CD4-positive, CD25-positive, alpha-beta regulatory T cell (primary cell): ENCODE measurements around the gene LYPD6B. TPM values are rescaled to one million over a fixed set of nuclear protein-coding genes. Genes with fewer than 3 reads are reported as not detected.

ENCODE experiments used
- ATAC-seq, 2 donors: fragments of 150-1000 bp; cut with Tn5 transposase; one replicate each; pipeline ENCODE4 v1.10.0; 2021; ENCODE audit warnings: low read depth in 2 of 2, moderate number of reproducible peaks in 2 of 2, moderate library complexity in 1 of 2
- DNase-seq, 3 donors: peaks; one replicate each; pipeline versions ENCODE4 v3.0.0 to v3.0.0-alpha.2; 2012 to 2022; ENCODE audit warnings: mixed read lengths in 1 of 3
- H3K27ac ChIP-seq: one replicate; pipeline ENCODE4 v1.7.0; 2013; ENCODE audit warnings: mild to moderate bottlenecking, low read length; ENCODE audit not compliant: insufficient read depth, poor library complexity, severe bottlenecking
- H3K27me3 ChIP-seq: one replicate; pipeline ENCODE4 v1.7.0; 2013; ENCODE audit warnings: low read length; ENCODE audit not compliant: control insufficient read depth, insufficient read depth
- H3K36me3 ChIP-seq: one replicate; pipeline ENCODE4 v1.7.0; 2013; ENCODE audit warnings: mild to moderate bottlenecking, low read length, moderate library complexity; ENCODE audit not compliant: control insufficient read depth, insufficient read depth
- H3K4me1 ChIP-seq: 2 replicates; pipeline ENCODE4 v1.7.0; 2013; ENCODE audit warnings: mild to moderate bottlenecking, low read length; ENCODE audit not compliant: insufficient read depth, control insufficient read depth, poor library complexity, severe bottlenecking
- H3K4me3 ChIP-seq: one replicate; pipeline ENCODE4 v1.7.0; 2013; ENCODE audit warnings: low read depth, mild to moderate bottlenecking, low read length, moderate library complexity
- H3K9me3 ChIP-seq, 2 experiments: 1 replicate in 1 of 2; 2 replicates in 1 of 2; pipeline ENCODE4 v1.7.0; 2013; ENCODE audit warnings: low read length in 2 of 2, mild to moderate bottlenecking in 1 of 2, moderate library complexity in 1 of 2; ENCODE audit not compliant: control insufficient read depth in 2 of 2
- H3K27ac Mint-ChIP-seq, 3 donors: one replicate each; pipeline ENCODE4 v1.8.0; 2020 to 2022; ENCODE audit warnings: mild to moderate bottlenecking in 3 of 3, mixed read lengths in 3 of 3, moderate library complexity in 2 of 3
- H3K27me3 Mint-ChIP-seq: one replicate; pipeline ENCODE4 v1.8.0; 2022; ENCODE audit warnings: mild to moderate bottlenecking, mixed read lengths
- H3K36me3 Mint-ChIP-seq: one replicate; pipeline ENCODE4 v1.8.0; 2020; ENCODE audit warnings: mixed read lengths
- H3K4me1 Mint-ChIP-seq, 4 donors: one replicate each; pipeline ENCODE4 v1.8.0; 2020 to 2022; ENCODE audit warnings: mixed read lengths in 4 of 4, mild to moderate bottlenecking in 1 of 4
- H3K4me3 Mint-ChIP-seq, 4 donors: one replicate each; pipeline ENCODE4 v1.8.0; 2020 to 2022; ENCODE audit warnings: mild to moderate bottlenecking in 4 of 4, mixed read lengths in 4 of 4, moderate library complexity in 3 of 4
- H3K9me3 Mint-ChIP-seq, 7 donors: one replicate each; pipeline ENCODE4 v1.8.0; 2020 to 2022; ENCODE audit warnings: mixed read lengths in 7 of 7, mild to moderate bottlenecking in 3 of 7, moderate library complexity in 2 of 7
- polyA plus RNA-seq, 4 donors: library from polyadenylated mRNA; unstranded; fragments of 300-500 nt; fragmentation: Illumina TruSeq; gene quantifications; one replicate each; pipeline ENCODE4 v1.2.3, GENCODE V29; 2021
- total RNA-seq: library from RNA; stranded (reverse); gene quantifications from one replicate; pipeline ENCODE4 v1.2.3, GENCODE V29; 2022

Gene LYPD6B
- total and polyA plus RNA-seq, 5 donors from 2014 or later: not detected

GRCh38 chr2:149004836-149005235 lies 33.7 kb upstream of the LYPD6B start:
- Histone ChIP-seq H3K36me3 (no peaks in the 10 kb centered on the region), H3K27ac (no peak overlapping the region), H3K9me3 (no peaks in the 10 kb centered on the region), H3K4me1 (no peaks in the 10 kb centered on the region), H3K4me3 (no peak overlapping the region), H3K27me3 (no peaks in the 10 kb centered on the region)
- ATAC-seq: no peak
- H3K27me3 Mint-ChIP-seq: no peaks in the 10 kb centered on the region
- no peak overlapping the region for H3K4me3 Mint-ChIP-seq
- H3K36me3 Mint-ChIP-seq: peaks cover 5% of the 10 kb centered on the region
- DNase-seq: no peak
- H3K4me1 Mint-ChIP-seq: no peaks in the 10 kb centered on the region
- H3K27ac Mint-ChIP-seq: no peak overlapping the region
- peaks cover 0 to 1% (median 0%) of the 10 kb centered on the region in 7 donors for H3K9me3 Mint-ChIP-seq

GRCh38 chr2:149005471-149006077 lies 32.9 kb upstream of the LYPD6B start:
- peaks cover 0 to 1% (median 0%) of the 10 kb centered on the region in 7 donors for H3K9me3 Mint-ChIP-seq
- H3K4me1 ChIP-seq: no peaks in the 10 kb centered on the region
- no peaks in the 10 kb centered on the region for H3K27me3 ChIP-seq
- no peak for ATAC-seq
- H3K27ac Mint-ChIP-seq: no peak overlapping the region
- H3K36me3 Mint-ChIP-seq: peaks cover 5% of the 10 kb centered on the region
- no peak overlapping the region for H3K4me3 Mint-ChIP-seq
- no peaks in the 10 kb centered on the region for H3K9me3 ChIP-seq
- H3K4me1 Mint-ChIP-seq: no peaks in the 10 kb centered on the region
- H3K27ac ChIP-seq: no peak overlapping the region
- peaks cover 3% of the 10 kb centered on the region for H3K36me3 ChIP-seq
- H3K4me3 ChIP-seq: no peak overlapping the region
- H3K27me3 Mint-ChIP-seq: no peaks in the 10 kb centered on the region
- DNase-seq: no peak

- no peaks in the 10 kb centered on the region for H3K27me3 ChIP-seq
- Mint-ChIP-seq H3K27me3 (no peaks in the 10 kb centered on the region), H3K36me3 (peaks cover 9% of the 10 kb centered on the region), H3K9me3 (peaks cover 0 to 1% (median 0%) of the 10 kb centered on the region in 7 donors), H3K4me3 (no peak overlapping the region), H3K4me1 (no peaks in the 10 kb centered on the region), H3K27ac (no peak overlapping the region)
- DNase-seq (no peak), ATAC-seq (no peak)
- H3K9me3 ChIP-seq: no peaks in the 10 kb centered on the region
- H3K4me3 ChIP-seq: no peak overlapping the region
- H3K4me1 ChIP-seq: no peaks in the 10 kb centered on the region
- H3K27ac ChIP-seq: no peak overlapping the region
- peaks cover 7% of the 10 kb centered on the region for H3K36me3 ChIP-seq
Measured at GRCh38 chr2:149006883-149007543, 31.5 kb upstream of the LYPD6B start.

- no peak overlapping the region for H3K27ac ChIP-seq
- H3K4me1 ChIP-seq: no peaks in the 10 kb centered on the region
- no peak for DNase-seq
- peaks cover 7% of the 10 kb centered on the region for H3K36me3 ChIP-seq
- no peak for ATAC-seq
- H3K36me3 Mint-ChIP-seq: peaks cover 4% of the 10 kb centered on the region
- H3K27me3 ChIP-seq: no peaks in the 10 kb centered on the region
- H3K4me3 ChIP-seq: no peak overlapping the region
- H3K9me3 Mint-ChIP-seq: no peaks in the 10 kb centered on the region
- no peak overlapping the region for H3K4me3 Mint-ChIP-seq
- H3K4me1 Mint-ChIP-seq: no peaks in the 10 kb centered on the region
- no peak overlapping the region for H3K27ac Mint-ChIP-seq
- H3K27me3 Mint-ChIP-seq: no peaks in the 10 kb centered on the region
- no peaks in the 10 kb centered on the region for H3K9me3 ChIP-seq
Measured at GRCh38 chr2:149008381-149008780, 30.1 kb upstream of the LYPD6B start.

- no peak overlapping the region for H3K4me3 ChIP-seq
- Mint-ChIP-seq H3K36me3 (peaks cover 4% of the 10 kb centered on the region), H3K9me3 (no peaks in the 10 kb centered on the region), H3K27me3 (no peaks in the 10 kb centered on the region), H3K4me1 (no peaks in the 10 kb centered on the region), H3K4me3 (no peak overlapping the region), H3K27ac (no peak overlapping the region)
- H3K27ac ChIP-seq: no peak overlapping the region
- H3K4me1 ChIP-seq: no peaks in the 10 kb centered on the region
- no peaks in the 10 kb centered on the region for H3K9me3 ChIP-seq
- DNase-seq (no peak), ATAC-seq (no peak)
- H3K27me3 ChIP-seq: no peaks in the 10 kb centered on the region
- H3K36me3 ChIP-seq: peaks cover 7% of the 10 kb centered on the region
Measured at GRCh38 chr2:149009576-149010461, 28.7 kb upstream of the LYPD6B start.

GRCh38 chr2:149012545-149012944 lies 26.0 kb upstream of the LYPD6B start:
- Histone ChIP-seq H3K36me3 (peaks cover 7% of the 10 kb centered on the region), H3K4me3 (no peak overlapping the region), H3K27ac (no peak overlapping the region), H3K4me1 (no peaks in the 10 kb centered on the region), H3K9me3 (no peaks in the 10 kb centered on the region), H3K27me3 (no peaks in the 10 kb centered on the region)
- no peak overlapping the region for H3K27ac Mint-ChIP-seq
- H3K4me1 Mint-ChIP-seq: peaks cover 0 to 4% (median under 1%) of the 10 kb centered on the region in 4 donors
- peaks cover 0 to 1% (median 0%) of the 10 kb centered on the region in 7 donors for H3K9me3 Mint-ChIP-seq
- H3K27me3 Mint-ChIP-seq: peaks cover 4% of the 10 kb centered on the region
- ATAC-seq (no peak), DNase-seq (no peak)
- H3K36me3 Mint-ChIP-seq: peaks cover 4% of the 10 kb centered on the region
- H3K4me3 Mint-ChIP-seq: no peak overlapping the region

GRCh38 chr2:149015501-149015900 lies 23.0 kb upstream of the LYPD6B start:
- ATAC-seq: no peak
- H3K36me3 Mint-ChIP-seq: peaks cover 4% of the 10 kb centered on the region
- H3K4me3 Mint-ChIP-seq: no peak overlapping the region
- peaks cover 0 to 4% (median under 1%) of the 10 kb centered on the region in 4 donors for H3K4me1 Mint-ChIP-seq
- DNase-seq: no peak
- peaks cover 0 to 1% (median 0%) of the 10 kb centered on the region in 7 donors for H3K9me3 Mint-ChIP-seq
- Histone ChIP-seq H3K27ac (no peak overlapping the region), H3K9me3 (no peaks in the 10 kb centered on the region), H3K4me1 (no peaks in the 10 kb centered on the region), H3K27me3 (no peaks in the 10 kb centered on the region), H3K4me3 (no peak overlapping the region), H3K36me3 (peaks cover 5% of the 10 kb centered on the region)
- H3K27ac Mint-ChIP-seq: no peak overlapping the region
- peaks cover 11% of the 10 kb centered on the region for H3K27me3 Mint-ChIP-seq
